Measurements from ENCODE around the gene SRPK2. TPM values are rescaled to one million over a fixed set of nuclear protein-coding genes. Genes with fewer than 3 reads are reported as not detected.
"Not testable (repeated sequence)": the region's sequence is repeated elsewhere in the genome, so short reads cannot be mapped to it uniquely, and the experiment has no call there.

The SRPK2 gene
- total RNA-seq, 4 donors from 2014 or later: 61.7 to 89.1 (median 78.4) TPM

DNA sequence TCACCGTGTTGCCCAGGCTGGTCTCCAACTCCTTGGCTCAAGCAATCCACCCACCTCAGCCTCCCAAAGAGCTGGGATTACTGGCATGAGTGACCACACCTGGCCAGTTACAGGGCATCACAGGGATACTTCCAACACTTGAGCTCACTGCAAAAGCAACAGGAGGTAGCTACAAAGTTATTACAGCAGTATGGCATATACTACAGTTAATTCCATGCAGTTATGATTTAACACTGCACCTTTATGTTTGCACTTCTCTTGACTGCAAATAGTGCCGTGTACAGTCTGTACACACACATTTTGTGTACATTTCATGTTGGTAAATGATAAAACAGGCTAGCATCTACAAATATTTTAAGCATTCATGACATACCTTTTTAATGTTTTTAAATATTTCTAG, 21.3 kb downstream of the SRPK2 start:
- H3K9me3 ChIP-seq: no peaks in the 10 kb centered on the region
- H3K27ac ChIP-seq: no peak overlapping the region
- H3K27me3 ChIP-seq: no peaks in the 10 kb centered on the region
- no peak for TF ChIP-seq POLR2A (IDR thresholded peaks at IDR 0.05)
- no peak for TF ChIP-seq EP300 (IDR thresholded peaks at IDR 0.05)
- TF ChIP-seq, protein P1, sequence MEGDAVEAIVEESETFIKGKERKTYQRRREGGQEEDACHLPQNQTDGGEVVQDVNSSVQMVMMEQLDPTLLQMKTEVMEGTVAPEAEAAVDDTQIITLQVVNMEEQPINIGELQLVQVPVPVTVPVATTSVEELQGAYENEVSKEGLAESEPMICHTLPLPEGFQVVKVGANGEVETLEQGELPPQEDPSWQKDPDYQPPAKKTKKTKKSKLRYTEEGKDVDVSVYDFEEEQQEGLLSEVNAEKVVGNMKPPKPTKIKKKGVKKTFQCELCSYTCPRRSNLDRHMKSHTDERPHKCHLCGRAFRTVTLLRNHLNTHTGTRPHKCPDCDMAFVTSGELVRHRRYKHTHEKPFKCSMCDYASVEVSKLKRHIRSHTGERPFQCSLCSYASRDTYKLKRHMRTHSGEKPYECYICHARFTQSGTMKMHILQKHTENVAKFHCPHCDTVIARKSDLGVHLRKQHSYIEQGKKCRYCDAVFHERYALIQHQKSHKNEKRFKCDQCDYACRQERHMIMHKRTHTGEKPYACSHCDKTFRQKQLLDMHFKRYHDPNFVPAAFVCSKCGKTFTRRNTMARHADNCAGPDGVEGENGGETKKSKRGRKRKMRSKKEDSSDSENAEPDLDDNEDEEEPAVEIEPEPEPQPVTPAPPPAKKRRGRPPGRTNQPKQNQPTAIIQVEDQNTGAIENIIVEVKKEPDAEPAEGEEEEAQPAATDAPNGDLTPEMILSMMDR (IDR thresholded peaks at IDR 0.05): no peak
- no peak for TF ChIP-seq POLR2AphosphoS5 (IDR thresholded peaks at IDR 0.05)
- H3K4me1 ChIP-seq: no peaks in the 10 kb centered on the region
- WGBS: 99% methylated on average over 2 of the region's 2 CpGs
- DNase-seq (ENCODE audit: low spot score in 2 of 2): no peak
- H3K4me3 ChIP-seq: no peak overlapping the region
- no peaks in the 10 kb centered on the region for H3K36me3 ChIP-seq

GRCh38 chr7:105365541-105366534, 22.9 kb downstream of the SRPK2 start:
- Histone ChIP-seq H3K27me3 (no peaks in the 10 kb centered on the region), H3K27ac (no peak overlapping the region), H3K36me3 (no peaks in the 10 kb centered on the region), H3K9me3 (no peaks in the 10 kb centered on the region), H3K4me1 (no peaks in the 10 kb centered on the region), H3K4me3 (no peak overlapping the region)
- WGBS: 93% methylated on average over 25 of the region's 25 CpGs
- DNase-seq (ENCODE audit: low spot score in 2 of 2): no peak
- TF ChIP-seq POLR2A (IDR thresholded peaks at IDR 0.05): no peak
- TF ChIP-seq, protein P1 (IDR thresholded peaks at IDR 0.05): no peak

DNA sequence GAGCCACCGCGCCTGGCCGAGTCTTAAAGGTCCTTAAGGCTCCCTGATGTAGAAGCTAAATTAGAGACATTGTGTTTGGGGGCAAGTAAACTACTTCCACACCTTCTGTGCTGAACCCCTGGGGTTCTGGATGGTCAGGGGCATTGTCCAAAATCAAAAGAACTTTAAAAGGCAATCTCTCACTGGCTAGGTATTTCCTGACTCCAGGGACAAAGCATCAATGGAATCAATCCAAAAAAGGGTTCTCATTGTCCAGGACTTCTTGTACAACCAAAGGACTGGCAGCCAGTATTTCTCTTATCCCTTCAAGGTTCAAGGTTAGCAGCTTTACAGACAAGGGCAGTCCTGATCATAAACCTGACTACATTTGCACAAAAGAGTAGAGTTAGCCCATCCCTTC, 24.0 kb downstream of the SRPK2 start:
- Histone ChIP-seq H3K36me3 (no peaks in the 10 kb centered on the region), H3K27me3 (no peaks in the 10 kb centered on the region), H3K4me1 (no peaks in the 10 kb centered on the region), H3K27ac (no peak overlapping the region), H3K9me3 (no peaks in the 10 kb centered on the region), H3K4me3 (no peak overlapping the region)
- TF ChIP-seq POLR2AphosphoS5 (IDR thresholded peaks at IDR 0.05): no peak
- TF ChIP-seq POLR2A (IDR thresholded peaks at IDR 0.05): no peak
- TF ChIP-seq, protein P1 (IDR thresholded peaks at IDR 0.05): no peak
- TF ChIP-seq EP300 (IDR thresholded peaks at IDR 0.05): no peak
- DNase-seq (ENCODE audit: low spot score in 2 of 2): no peak
- 94% methylated on average over 3 of the region's 3 CpGs for WGBS

DNA sequence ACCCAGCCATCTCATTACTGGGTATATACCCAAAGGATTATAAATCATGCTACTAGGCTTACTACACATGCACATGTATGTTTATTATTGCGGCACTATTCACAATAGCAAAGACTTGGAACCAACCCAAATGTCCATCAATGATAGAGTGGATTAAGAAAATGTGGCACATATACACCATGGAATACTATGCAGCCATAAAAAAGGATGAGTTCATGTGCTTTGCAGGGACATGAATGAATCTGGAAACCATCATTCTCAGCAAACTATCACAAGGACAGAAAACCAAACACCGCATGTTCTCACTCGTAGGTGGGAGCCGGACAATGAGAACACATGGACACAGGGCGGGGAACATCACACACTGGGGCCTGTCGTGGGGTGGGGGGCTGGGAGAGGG, 25.1 kb downstream of the SRPK2 start:
- not testable (repeated sequence) for H3K36me3 ChIP-seq; H3K27me3 ChIP-seq; DNase-seq (ENCODE audit: low spot score in 2 of 2); H3K9me3 ChIP-seq; H3K4me3 ChIP-seq; H3K27ac ChIP-seq; H3K4me1 ChIP-seq
- WGBS: 95% methylated on average over 6 of the region's 6 CpGs

DNA sequence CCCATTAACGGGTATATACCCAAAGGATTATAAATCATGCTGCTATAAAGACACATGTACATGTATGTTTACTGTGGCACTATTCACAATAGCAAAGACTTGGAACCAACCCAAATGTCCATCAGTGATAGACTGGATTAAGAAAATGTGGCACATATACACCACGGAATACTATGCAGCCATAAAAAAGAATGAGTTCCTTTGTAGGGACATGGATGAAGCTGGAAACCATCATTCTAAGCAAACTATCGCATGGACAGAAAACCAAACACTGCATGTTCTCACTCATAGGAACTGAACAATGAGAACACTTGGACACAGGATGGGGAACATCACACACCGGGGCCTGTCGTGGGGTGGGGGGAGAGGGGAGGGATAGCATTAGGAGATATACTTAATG, 26.0 kb downstream of the SRPK2 start:
- not testable (repeated sequence) for H3K9me3 ChIP-seq; H3K4me1 ChIP-seq; DNase-seq (ENCODE audit: low spot score in 2 of 2); H3K27ac ChIP-seq; H3K4me3 ChIP-seq; H3K27me3 ChIP-seq; H3K36me3 ChIP-seq
- 92% methylated on average over 5 of the region's 5 CpGs for WGBS

DNA sequence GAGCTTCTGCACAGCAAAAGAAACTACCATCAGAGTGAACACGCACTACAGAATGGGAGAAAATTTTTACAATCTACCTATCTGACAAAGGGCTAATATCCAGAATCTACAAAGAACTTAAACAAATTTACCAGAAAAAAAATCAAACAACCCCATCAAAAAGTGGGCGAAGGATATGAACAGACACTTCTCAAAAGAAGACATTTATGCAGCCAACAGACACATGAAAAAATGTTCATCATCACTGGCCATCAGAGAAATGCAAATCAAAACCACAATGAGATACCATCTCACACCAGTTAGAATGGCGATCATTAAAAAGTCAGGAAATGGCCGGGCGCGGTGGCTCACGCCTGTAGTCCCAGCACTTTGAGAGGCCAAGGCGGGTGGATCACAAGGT, 26.7 kb downstream of the SRPK2 start:
- 96% methylated on average over 8 of the region's 8 CpGs for WGBS
- not testable (repeated sequence) for H3K4me3 ChIP-seq; DNase-seq (ENCODE audit: low spot score in 2 of 2); H3K9me3 ChIP-seq; H3K27me3 ChIP-seq; H3K27ac ChIP-seq; H3K36me3 ChIP-seq; H3K4me1 ChIP-seq

GRCh38 chr7:105360149-105360548, 28.6 kb downstream of the SRPK2 start:
- WGBS: 92% methylated on average over 2 of the region's 2 CpGs
- not testable (repeated sequence) for H3K4me1 ChIP-seq; H3K27me3 ChIP-seq; H3K9me3 ChIP-seq; DNase-seq (ENCODE audit: low spot score in 2 of 2); H3K4me3 ChIP-seq; H3K36me3 ChIP-seq; H3K27ac ChIP-seq

Data from suprapubic skin (tissue), 4 donors.